Inflammatory macrophage treated with lipopolysaccharide for 1 hour (primary cell): ENCODE measurements around the gene FRMPD1.
A peak's percentile ranks its signal among the peaks of the same experiment; 100 is the strongest.
"Not testable (repeated sequence)": the region's sequence is repeated elsewhere in the genome, so short reads cannot be mapped to it uniquely, and the experiment has no call there.

Source experiments
- DNase-seq, 2 donors: peaks; one replicate each; pipeline ENCODE4 v3.0.0-alpha.2; 2020 to 2022

Gene FRMPD1

DNA sequence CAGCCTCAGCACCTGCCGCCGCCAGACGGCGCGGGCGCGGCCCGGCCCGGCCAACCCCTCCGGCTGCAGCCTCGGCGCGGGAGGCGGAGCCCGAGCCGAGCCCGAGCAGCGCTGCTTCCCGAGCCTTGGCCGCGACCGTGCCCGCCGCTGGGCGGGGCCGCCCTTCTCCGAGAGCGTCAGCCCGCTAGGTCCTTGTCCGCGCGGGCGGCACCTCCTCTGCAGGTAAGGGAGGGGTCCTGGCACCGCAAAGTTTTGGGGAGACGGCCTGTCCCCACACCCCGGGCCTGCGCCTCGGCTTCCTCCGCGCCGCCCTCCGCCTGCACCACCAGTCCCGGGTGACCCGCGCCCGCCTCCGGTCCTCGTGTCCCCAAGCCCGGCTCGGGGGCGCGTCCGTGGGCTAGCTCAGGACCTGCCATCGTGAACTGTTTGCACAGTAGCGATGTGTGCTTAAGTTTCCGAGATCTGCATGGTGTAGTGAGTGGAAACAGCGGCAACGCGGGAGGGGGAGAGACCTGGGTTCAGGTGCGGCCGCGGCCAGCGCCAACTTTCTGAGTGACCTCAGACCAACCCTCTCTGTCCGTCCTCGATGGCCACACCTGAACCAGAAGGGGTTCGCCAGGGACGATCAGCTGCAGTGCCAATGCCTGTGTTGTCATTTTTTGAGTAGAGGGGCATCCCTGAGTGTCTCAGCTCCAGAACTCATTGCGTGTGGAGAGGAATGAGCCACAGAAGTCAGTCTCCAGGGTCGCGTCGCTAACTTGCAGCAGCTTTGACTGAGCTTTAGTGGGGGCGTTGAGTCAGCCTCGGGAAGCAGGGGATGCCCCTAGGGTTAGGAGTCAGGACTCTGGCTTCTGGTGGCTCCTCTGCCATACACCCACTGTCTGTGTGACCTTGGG is at the start of gene FRMPD1:
Gene FRMPD1, plus strand, starts transcription at position 82 of the 896 bp plus-strand sequence. CDS start 41,688 bp downstream, outside the sequence.
- peak; percentile 25 to 41 for DNase-seq

- not testable (repeated sequence) for DNase-seq
Measured at GRCh38 chr9:37602061-37602460, 48.7 kb upstream of the FRMPD1 start.

GRCh38 chr9:37602817-37603216 is 47.9 kb upstream of the FRMPD1 start:
- no peak for DNase-seq

- no peak for DNase-seq
Measured at GRCh38 chr9:37604296-37604695, 46.5 kb upstream of the FRMPD1 start.

- DNase-seq, result no peak
Measured at GRCh38 chr9:37608250-37608649, 42.5 kb upstream of the FRMPD1 start.

GRCh38 chr9:37609735-37610397 is 40.9 kb upstream of the FRMPD1 start:
- DNase-seq, result no peak

GRCh38 chr9:37611014-37611413 is 39.7 kb upstream of the FRMPD1 start:
- no peak for DNase-seq

- no peak for DNase-seq
Measured at GRCh38 chr9:37611961-37612360, 38.8 kb upstream of the FRMPD1 start.

DNA sequence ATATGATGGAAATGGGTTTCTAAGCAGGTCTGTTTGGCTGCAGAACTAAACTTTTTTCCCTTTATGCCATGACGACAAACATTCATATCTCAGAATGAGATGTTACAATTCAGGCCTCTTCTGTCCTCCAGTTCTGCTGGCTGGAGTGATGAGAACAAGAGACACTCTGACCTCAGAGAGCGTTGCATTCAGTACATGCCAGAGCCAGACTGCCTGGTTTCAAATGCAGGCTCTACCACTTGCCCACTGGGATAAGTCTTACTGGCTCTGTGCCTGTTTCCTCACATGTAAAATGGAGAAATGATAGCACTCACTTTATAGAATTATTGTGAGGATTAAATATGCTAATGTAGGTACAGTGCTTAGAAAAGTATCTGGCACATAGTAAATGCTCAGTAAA is 33.6 kb upstream of the FRMPD1 start:
- no peak for DNase-seq

DNA sequence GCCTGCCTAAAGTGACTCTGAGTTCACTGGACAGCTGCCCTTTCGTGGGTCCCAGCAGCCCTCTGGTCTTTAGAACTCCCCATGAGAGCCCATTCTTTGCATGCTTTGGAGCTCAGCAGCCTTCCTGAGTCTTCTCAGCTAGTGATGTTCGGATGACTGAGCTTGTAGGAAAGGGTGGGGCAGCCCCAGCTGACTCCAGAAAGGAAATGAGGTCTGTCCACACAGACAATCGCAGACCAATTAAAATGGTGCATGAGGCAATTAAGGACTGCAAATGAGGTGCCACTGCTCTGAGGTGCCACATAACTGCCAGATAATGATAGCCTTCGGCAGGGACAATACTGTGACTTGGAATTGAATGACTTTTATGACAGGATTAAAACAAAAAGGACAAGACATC is 32.9 kb upstream of the FRMPD1 start:
- no peak for DNase-seq

GRCh38 chr9:37618817-37619216 is 31.9 kb upstream of the FRMPD1 start:
- DNase-seq, result no peak

DNA sequence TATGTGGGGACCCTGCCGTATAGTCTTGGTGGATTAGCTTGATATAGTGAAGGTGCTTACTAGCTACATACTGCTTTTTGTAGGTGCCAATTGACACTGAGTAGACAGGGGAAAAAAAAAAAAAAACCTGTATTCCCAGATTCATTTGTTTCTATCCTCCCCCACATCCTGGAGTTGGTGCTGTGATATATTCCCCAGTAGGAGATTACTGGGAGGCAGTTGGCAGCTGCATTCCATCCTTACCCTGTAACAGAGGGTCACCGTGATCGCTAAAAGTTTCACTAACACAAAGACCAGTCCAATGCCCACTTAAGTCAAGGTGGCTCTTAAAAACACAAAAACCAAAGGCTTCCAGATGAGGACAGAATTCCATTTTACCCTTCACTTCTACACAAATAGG is 30.9 kb upstream of the FRMPD1 start:
- DNase-seq, result no peak

DNA sequence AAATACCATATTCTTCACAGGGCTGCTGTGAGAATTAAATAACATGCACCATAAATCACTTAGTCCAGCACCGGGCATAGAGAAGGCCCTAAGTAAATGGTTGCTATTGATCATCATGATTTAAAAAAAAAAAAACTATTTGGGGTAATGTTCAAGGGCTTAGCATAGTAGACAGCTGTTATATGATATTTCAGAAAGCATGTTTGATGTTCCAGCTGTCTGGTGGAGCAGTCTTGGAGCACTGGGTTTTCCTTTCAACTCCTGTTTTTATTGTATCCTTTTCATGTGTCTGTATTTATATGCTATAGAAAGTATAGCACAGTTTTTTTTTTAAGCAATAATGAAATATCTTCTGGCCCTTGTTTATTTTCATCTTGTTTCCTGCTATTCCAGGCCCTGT is 30.4 kb upstream of the FRMPD1 start:
- DNase-seq, result no peak

GRCh38 chr9:37621273-37622121 is 29.3 kb upstream of the FRMPD1 start:
- DNase-seq, result no peak

- DNase-seq, result no peak
Measured at GRCh38 chr9:37622462-37622861, 28.3 kb upstream of the FRMPD1 start.

DNA sequence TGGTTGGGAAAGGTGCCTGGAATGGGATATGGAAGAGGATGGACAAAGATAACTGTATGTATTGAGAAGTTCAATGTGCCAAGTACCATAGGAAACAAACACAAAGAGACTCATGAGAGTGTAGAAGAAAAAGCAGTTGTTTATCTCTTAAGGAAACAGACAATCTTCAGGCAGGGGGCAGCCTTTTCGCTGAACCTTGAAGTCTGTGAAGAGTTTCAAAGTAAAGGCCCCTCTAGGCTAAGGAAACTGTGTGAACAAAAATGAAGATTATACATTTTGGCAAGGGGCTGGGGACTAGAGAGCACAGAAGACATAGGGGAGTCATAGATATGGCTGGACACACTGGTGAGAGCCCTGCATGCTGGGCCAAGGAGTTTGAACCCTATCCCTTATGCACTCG is 27.5 kb upstream of the FRMPD1 start:
- DNase-seq, result no peak

DNA sequence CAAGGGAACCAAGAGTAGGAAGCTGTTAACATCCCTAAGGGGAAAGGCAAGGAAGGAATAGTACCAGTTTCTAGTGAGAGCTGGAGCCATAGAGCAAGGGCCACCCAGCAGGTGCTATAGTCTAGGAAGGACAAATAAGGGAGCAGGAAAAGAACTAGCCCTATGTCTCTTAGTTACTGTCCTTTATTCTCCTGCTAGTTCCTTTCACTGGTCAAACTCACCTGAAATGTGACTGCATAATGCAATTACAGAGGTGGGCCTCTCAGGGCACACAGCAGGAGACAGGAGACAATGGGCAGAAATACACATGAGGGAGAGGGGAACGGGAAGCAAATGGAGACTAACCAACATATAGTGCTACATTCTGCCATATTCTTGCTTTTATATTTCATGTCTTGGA is 26.7 kb upstream of the FRMPD1 start:
- no peak for DNase-seq

DNA sequence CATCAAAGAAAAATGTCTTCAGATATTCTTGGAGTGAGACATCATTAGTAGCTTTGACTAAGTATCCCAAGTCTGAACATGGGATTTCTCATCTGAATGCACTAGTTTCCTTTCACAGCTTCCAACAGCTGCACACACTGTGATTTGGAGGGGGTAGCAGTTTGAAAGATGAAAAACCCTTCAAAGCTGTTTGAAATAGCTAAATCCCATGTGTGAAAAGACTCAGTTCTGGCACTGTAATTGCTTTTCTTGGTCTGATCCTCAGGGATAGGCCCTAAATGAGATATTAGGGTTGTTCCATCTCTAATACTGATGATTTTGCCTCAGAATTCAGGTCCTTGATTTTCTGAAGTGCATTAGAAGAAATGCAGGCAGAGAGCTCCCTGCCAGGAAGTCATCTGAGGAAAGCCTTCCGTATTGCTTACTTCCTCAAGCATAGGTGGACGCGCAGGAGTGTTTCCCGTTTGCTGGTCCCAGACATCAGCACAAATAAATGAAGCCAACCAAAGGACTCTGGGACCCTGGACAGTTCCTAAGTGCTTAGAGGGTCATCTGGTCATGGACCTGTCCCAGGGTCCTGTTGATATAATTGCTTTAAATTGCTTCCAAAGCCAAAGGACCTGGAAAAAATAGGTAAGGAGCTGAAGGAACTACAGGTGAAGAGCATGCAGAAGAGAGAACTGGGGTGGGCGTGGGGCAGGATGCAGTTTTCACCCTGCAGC is 25.6 kb upstream of the FRMPD1 start:
- DNase-seq, result no peak

DNA sequence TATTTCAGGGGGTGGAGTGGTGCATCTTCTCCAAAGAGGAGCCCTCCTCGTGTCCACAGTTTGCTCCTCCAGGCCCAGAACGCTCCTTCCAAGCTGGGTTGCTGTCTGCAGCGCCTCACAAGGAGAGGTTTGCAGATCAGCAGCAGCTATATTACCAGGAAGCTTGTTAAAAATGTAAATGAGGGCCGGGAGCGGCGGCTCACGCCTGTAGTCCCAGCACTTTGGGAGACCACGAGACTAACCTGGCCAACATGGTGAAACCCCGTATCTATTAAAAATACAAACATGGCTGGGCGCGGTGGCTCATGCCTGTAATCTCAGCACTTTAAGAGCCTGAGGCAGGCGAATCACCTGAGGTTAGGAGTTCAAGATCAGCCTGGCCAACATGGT is 25.0 kb upstream of the FRMPD1 start:
- no peak for DNase-seq

DNA sequence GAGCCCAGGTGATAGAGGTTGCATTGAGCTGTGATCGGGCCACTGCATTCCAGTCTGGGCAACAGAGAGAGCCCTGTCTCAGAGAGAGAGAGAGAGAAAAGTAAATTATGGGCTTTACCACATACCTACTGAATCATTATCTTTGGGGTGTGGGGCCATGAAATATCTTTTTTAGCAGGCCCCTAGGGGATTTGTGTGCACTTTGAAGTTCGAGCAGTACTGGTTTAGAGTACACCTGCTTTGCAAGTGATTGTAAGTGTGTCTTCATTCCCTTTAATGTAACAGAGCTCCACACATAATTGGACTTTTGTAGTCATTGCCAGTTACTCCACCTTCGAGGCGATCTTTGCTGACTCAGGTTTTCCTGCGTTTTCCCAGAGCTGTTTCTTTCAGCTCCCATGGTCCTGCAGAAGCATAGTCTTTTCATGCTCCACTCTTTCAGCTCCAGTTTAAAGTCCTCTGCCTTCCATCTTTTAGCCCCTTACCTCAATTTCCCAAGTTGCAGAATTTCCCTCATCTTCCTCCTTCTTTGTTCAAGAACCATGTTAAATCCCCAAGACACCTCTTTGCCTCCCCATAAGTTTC is 24.0 kb upstream of the FRMPD1 start:
- no peak for DNase-seq

GRCh38 chr9:37632479-37632878 is 18.3 kb upstream of the FRMPD1 start:
- DNase-seq, result no peak

DNA sequence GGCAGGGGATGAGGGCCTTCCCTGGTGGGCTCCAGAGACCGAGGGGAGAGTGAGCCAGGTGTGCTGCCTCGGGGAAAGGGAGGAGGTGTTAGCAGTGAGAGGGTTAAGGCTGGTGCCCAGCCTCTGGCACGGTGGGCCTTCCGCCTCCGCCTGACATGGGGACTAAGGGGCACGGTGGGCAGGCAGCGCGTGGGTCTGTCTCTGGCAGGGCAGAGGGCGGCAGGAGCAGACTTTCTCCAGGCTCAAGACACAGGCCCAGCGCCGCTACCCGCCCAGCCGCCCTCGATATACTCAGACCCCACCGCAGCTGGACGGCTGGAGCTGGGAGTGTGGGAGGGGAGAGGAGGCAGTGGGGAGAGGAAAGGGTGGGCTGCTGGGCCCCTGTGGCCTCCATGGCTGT is 14.9 kb upstream of the FRMPD1 start:
- no peak for DNase-seq
